ENCODE results near the gene DDX51.

DNA sequence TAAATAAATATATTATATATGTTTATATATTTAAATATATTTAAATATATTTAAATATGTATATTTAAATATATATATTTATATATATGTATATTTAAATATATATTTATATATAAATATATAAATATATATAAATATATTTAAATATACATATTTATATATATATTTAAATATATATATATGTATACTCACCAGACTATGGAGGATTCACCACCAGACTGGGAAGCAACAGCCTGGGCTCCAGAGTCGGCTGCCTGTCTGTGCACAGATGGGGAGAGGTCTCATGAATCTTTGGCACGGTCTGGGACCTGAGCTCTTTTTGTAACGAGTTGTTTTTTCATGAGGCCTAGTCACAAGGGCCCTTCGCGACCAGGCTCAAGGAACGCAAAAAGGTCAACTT, 21.5 kb upstream of the DDX51 start:
- TF ChIP-seq, protein P1, sequence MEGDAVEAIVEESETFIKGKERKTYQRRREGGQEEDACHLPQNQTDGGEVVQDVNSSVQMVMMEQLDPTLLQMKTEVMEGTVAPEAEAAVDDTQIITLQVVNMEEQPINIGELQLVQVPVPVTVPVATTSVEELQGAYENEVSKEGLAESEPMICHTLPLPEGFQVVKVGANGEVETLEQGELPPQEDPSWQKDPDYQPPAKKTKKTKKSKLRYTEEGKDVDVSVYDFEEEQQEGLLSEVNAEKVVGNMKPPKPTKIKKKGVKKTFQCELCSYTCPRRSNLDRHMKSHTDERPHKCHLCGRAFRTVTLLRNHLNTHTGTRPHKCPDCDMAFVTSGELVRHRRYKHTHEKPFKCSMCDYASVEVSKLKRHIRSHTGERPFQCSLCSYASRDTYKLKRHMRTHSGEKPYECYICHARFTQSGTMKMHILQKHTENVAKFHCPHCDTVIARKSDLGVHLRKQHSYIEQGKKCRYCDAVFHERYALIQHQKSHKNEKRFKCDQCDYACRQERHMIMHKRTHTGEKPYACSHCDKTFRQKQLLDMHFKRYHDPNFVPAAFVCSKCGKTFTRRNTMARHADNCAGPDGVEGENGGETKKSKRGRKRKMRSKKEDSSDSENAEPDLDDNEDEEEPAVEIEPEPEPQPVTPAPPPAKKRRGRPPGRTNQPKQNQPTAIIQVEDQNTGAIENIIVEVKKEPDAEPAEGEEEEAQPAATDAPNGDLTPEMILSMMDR (conservative IDR thresholded peaks at IDR 0.05): no peak
- no peak for TF ChIP-seq EZH2 (IDR thresholded peaks at IDR 0.05; ENCODE audit: low read depth)

Measured in PC-9 (cell line).